Activated CD4-positive, alpha-beta memory T cell treated with anti-CD3 and anti-CD28 coated beads, Interleukin-2, amount 10 ng/mL, durations not matched to agents 7 days and 5 days (primary cell): ENCODE data around the gene PPDPF. TPM values are rescaled to one million over a fixed set of nuclear protein-coding genes. Genes with fewer than 3 reads are reported as not detected.

Experiments
- CTCF ChIA-PET: fragments of 350-600 bp; sonication (Branson Sonifier 250); formaldehyde crosslinking; loops from one replicate; lab custom pipeline; 2021; ENCODE audit warnings: antibody characterized with exemption, inconsistent platforms; lab: Charles Lee
- POLR2A ChIA-PET: fragments of 350-600 bp; sonication (Branson Sonifier 250); formaldehyde crosslinking; loops from one replicate; lab custom pipeline; 2021; ENCODE audit warnings: antibody characterized with exemption; lab: Charles Lee
- DNase-seq: peaks from one replicate; pipeline ENCODE4 v3.0.0-alpha.2; 2020
- H3K27ac Mint-ChIP-seq: one replicate; pipeline ENCODE4 v1.8.0; 2021; ENCODE audit warnings: mild to moderate bottlenecking, mixed read lengths
- H3K27me3 Mint-ChIP-seq: one replicate; pipeline ENCODE4 v1.8.0; 2021; ENCODE audit warnings: mixed read lengths
- H3K36me3 Mint-ChIP-seq: one replicate; pipeline ENCODE4 v1.8.0; 2021; ENCODE audit warnings: low read depth, mixed read lengths
- H3K4me1 Mint-ChIP-seq: one replicate; pipeline ENCODE4 v1.8.0; 2021; ENCODE audit warnings: mixed read lengths
- H3K4me3 Mint-ChIP-seq: one replicate; pipeline ENCODE4 v1.8.0; 2021; ENCODE audit warnings: mild to moderate bottlenecking, mixed read lengths
- H3K9me3 Mint-ChIP-seq: one replicate; pipeline ENCODE4 v1.8.0; 2021; ENCODE audit warnings: mixed read lengths
- total RNA-seq, 2 experiments: library from RNA; stranded (reverse); gene quantifications; one replicate each; pipeline ENCODE4 v1.2.3, GENCODE V29; 2021

PPDPF gene
- total RNA-seq, 2 experiments from 2014 or later = 228 to 232 TPM

DNA sequence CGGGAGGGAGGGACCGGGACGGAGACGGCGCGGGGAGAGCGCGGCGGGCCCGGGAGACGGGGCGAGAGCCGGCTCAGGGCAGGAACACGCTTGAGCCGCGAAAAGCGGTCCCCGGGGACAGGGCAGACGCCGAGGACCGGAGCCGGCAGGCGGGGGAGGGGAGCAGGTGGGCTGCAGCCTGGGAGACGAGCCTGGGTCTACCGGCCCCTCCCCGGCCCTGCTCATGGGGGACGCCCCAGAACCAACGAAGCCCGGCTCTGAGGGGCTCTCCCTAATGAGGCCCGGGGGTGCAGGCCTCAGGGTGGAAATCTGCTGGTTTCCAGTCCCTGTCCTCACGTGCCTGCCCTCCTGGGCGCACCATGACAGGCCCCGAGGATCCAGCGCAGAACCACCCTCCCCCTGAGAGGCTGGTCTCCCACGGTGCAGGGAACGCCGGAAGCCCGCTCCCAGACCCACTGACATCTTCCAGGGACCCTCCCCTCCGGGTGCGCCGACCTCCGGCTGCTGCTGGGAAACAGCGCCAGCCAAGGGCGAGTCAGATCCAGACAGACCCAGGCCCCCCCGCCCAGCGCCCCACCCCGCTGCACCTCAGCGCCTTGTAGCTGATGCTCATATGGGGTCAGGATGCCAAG, 21.1 kb upstream of the PPDPF start:
- Mint-ChIP-seq H3K4me1 (peaks cover 2% of the 10 kb centered on the region), H3K4me3 (no peak overlapping the region), H3K27me3 (peaks cover 27% of the 10 kb centered on the region), H3K36me3 (no peaks in the 10 kb centered on the region), H3K27ac (no peak overlapping the region), H3K9me3 (no peaks in the 10 kb centered on the region)
- DNase-seq = no peak
- POLR2A ChIA-PET = no interaction called here
- CTCF ChIA-PET = no interaction called here

DNA sequence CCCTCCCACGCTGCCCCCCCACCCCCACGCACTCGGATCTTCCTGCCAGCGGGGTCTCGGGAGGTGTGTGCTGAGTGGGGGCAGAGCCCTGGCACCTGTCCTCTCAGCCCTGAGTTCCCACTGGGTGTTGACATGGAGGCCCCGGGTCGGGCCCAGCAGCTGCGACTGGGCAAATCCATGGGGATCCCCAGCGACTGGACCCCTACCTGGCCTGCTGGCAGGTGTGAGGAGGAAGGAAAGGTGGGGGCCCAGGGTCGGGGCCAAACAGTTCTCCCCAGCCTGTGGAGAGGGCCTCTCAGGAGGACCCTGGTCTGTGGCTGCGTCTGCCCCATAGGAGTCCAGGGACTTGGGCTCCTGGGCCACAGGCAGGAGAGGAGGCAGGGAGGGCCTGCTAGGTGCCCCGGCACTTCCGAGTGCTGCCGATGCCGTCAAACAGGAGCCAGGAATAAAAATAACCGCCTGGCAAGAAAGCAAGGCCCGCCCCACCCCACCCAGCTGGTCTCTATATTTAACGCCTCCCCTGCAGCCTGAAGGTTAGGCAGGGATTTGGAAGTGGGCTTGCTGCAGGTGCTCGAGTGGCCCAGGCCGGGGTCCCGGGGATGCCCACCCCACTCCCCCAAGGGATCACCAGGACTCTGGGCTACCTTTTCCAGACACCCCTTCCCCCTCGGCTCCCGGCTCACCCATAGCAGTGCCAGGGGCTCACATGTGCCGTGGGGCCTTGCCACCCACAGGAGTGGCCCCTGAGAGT, 20.2 kb upstream of the PPDPF start:
- Mint-ChIP-seq H3K4me3 (no peak overlapping the region), H3K9me3 (no peaks in the 10 kb centered on the region)
- POLR2A ChIA-PET = no interaction called here

DNA sequence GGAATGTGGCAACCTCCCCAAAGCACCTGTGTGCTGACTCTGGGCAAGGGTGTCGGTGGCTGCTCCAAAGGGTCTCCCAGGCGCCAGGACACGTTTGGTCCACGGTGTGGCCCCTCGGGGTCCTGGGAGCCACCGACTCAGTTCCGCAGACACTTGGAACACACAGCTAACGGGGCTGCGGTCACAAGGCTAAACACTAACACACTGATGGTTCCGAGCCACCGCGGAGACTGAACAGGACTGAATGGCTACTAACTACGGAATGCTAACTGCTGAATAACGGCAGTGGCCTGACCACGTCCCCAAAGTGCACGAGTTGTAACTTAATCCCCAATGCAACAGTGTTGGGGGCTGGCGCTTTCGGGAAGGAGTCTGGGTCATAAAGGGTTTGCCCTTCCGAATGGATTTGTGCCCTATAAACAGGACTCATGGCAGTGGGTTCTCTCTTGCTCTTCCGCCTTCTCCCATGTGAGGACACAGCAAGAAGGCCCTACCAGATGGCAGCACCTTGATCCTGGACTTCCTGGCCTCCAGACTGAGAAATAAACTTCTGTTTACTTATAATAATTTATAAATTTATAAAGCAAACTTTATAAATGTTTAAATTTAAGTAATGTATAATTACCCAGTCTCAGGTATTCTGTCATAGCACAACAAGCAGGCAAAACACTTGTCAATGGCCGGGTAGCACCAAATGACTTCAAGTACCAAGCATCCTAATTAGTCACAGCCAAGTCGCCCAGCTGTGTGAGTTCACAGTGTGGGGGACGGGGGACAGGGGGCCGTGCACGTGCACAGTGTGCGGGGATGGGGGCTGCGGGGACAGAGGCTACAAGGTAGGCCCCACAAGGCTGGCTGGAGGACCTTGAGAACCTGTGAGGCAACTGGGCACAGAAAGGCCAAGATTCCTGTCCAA, 19.4 kb upstream of the PPDPF start:
- ChIA-PET CTCF (no interaction called here), POLR2A (no interaction called here)
- DNase-seq = no peak
- Mint-ChIP-seq H3K27ac (no peak overlapping the region), H3K27me3 (peaks cover 33% of the 10 kb centered on the region), H3K4me3 (no peak overlapping the region), H3K4me1 (peaks cover 1% of the 10 kb centered on the region), H3K9me3 (no peaks in the 10 kb centered on the region), H3K36me3 (no peaks in the 10 kb centered on the region)

More for the DNA sequence above, 20.2 kb upstream of the PPDPF start:
- CTCF ChIA-PET = no interaction called here
- no peak overlapping the region for H3K27ac Mint-ChIP-seq
- peaks cover 34% of the 10 kb centered on the region for H3K27me3 Mint-ChIP-seq
- H3K36me3 Mint-ChIP-seq = no peaks in the 10 kb centered on the region
- no peak for DNase-seq
- H3K4me1 Mint-ChIP-seq = peaks cover 2% of the 10 kb centered on the region

- Mint-ChIP-seq H3K36me3 (no peaks in the 10 kb centered on the region), H3K27ac (no peak overlapping the region), H3K4me1 (peaks cover 3% of the 10 kb centered on the region), H3K9me3 (no peaks in the 10 kb centered on the region), H3K27me3 (peaks cover 29% of the 10 kb centered on the region), H3K4me3 (no peak overlapping the region)
- ChIA-PET CTCF (no interaction called here), POLR2A (no interaction called here)
- DNase-seq = no peak
These were observed 18.5 kb upstream of the PPDPF start for GRCh38 chr20:63501818-63502670.

- Mint-ChIP-seq H3K27ac (no peak overlapping the region), H3K27me3 (peaks cover 24% of the 10 kb centered on the region), H3K4me3 (no peak overlapping the region), H3K36me3 (no peaks in the 10 kb centered on the region), H3K4me1 (peaks cover 7% of the 10 kb centered on the region), H3K9me3 (no peaks in the 10 kb centered on the region)
- ChIA-PET CTCF (no interaction called here), POLR2A (no interaction called here)
- DNase-seq = no peak
These were observed 17.8 kb upstream of the PPDPF start for GRCh38 chr20:63502671-63503172.

DNA sequence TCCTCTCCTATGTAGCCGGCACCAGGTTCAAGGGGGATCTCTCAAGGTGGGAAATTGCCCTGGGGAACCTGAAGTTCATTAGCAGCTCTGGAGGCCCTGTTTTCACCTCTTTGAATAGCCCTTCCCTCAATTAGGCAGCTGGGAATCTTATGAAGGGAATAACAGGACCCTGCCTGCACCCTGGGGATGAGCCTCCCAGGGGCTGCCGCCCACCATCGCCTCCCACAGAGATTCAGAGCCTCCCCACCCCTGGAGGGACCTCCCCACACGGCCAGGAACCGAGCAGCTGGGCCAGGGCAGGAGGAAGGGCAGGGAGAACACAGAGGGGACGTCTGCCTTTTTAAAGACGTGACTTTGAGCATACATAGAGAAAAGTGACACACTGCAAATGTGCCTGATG, 17.0 kb upstream of the PPDPF start:
- H3K27ac Mint-ChIP-seq = no peak overlapping the region
- no peak overlapping the region for H3K4me3 Mint-ChIP-seq
- H3K36me3 Mint-ChIP-seq = no peaks in the 10 kb centered on the region
- ChIA-PET POLR2A (no interaction called here), CTCF (interaction anchor here (1.1 kb wide), 1 partner anchor 34 kb away, joined by 3 read pairs; the partner anchor contains the start of gene PTK6)
- peaks cover 26% of the 10 kb centered on the region for H3K27me3 Mint-ChIP-seq
- H3K9me3 Mint-ChIP-seq = no peaks in the 10 kb centered on the region
- peaks cover 15% of the 10 kb centered on the region for H3K4me1 Mint-ChIP-seq
- DNase-seq = no peak

DNA sequence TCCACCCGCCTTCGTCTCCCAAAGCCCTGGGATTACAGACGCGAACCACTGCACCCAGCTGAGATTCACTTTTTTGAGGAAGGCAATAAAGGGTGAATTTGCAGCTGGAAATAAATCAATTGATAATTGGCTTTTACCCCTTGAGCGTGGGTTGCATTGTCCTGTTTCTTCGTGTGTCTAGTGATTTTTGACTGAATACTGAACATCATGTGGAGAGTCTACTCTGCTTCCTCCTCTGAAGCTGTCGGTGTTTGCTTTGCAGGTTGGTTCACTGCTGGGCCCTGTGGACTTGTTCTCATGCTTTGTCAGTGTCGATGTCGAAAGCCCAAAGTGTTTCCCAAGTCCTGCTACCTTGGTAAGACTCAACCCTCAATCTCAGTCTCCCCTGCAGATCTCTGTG, 15.9 kb upstream of the PPDPF start:
- Mint-ChIP-seq H3K27me3 (peaks cover 33% of the 10 kb centered on the region), H3K4me3 (no peak overlapping the region), H3K36me3 (no peaks in the 10 kb centered on the region), H3K9me3 (no peaks in the 10 kb centered on the region), H3K27ac (no peak overlapping the region), H3K4me1 (peaks cover 15% of the 10 kb centered on the region)
- CTCF ChIA-PET = interaction anchor here (1.1 to 1.6 kb wide), 2 partner anchors 8 to 33 kb away, joined by 3 to 6 read pairs; partner anchors contain the start of gene PTK6
- POLR2A ChIA-PET = interaction anchor here (1.9 kb wide), 1 partner anchor 16 kb away, joined by 5 read pairs; the partner anchor contains the start of gene PPDPF
- DNase-seq = no peak

DNA sequence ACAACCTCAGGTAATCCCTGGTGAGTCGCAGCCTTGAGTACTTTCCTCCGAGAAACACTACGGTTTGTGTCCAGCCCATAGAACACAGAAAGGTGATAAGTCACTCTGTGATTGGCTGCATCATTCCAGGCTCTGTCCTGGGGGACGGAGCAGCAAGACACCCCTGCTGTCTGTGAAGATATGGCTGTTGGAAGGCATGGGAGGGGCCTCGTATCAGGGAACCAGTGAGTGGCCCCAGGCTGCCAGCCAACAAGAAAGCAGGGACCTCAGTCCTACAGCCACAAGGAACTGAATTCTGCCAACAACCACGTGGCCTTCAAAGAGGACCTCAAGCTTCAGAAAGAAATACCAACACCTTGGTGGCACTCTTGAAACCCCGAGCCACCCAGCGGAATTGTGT, 15.3 kb upstream of the PPDPF start:
- CTCF ChIA-PET = interaction anchor here (1.6 kb wide), 1 partner anchor 9 kb away, joined by 6 read pairs; no protein-coding TSS in a partner anchor
- Mint-ChIP-seq H3K27me3 (peaks cover 38% of the 10 kb centered on the region), H3K4me3 (no peak overlapping the region), H3K36me3 (no peaks in the 10 kb centered on the region), H3K9me3 (no peaks in the 10 kb centered on the region), H3K4me1 (peaks cover 15% of the 10 kb centered on the region), H3K27ac (no peak overlapping the region)
- no peak for DNase-seq
- POLR2A ChIA-PET = interaction anchor here (1.9 kb wide), 1 partner anchor 15 kb away, joined by 5 read pairs; the partner anchor contains the start of gene PPDPF

- H3K27ac Mint-ChIP-seq = no peak overlapping the region
- peaks cover 15% of the 10 kb centered on the region for H3K4me1 Mint-ChIP-seq
- no peak for DNase-seq
- no peak overlapping the region for H3K4me3 Mint-ChIP-seq
- POLR2A ChIA-PET = interaction anchor here (1.9 kb wide), 1 partner anchor 15 kb away, joined by 5 read pairs; the partner anchor contains the start of gene PPDPF
- no peaks in the 10 kb centered on the region for H3K9me3 Mint-ChIP-seq
- peaks cover 39% of the 10 kb centered on the region for H3K27me3 Mint-ChIP-seq
- CTCF ChIA-PET = interaction anchor here (1.6 kb wide), 1 partner anchor 9 kb away, joined by 6 read pairs; no protein-coding TSS in a partner anchor
- no peaks in the 10 kb centered on the region for H3K36me3 Mint-ChIP-seq
These were observed 14.8 kb upstream of the PPDPF start for GRCh38 chr20:63505723-63506122.

DNA sequence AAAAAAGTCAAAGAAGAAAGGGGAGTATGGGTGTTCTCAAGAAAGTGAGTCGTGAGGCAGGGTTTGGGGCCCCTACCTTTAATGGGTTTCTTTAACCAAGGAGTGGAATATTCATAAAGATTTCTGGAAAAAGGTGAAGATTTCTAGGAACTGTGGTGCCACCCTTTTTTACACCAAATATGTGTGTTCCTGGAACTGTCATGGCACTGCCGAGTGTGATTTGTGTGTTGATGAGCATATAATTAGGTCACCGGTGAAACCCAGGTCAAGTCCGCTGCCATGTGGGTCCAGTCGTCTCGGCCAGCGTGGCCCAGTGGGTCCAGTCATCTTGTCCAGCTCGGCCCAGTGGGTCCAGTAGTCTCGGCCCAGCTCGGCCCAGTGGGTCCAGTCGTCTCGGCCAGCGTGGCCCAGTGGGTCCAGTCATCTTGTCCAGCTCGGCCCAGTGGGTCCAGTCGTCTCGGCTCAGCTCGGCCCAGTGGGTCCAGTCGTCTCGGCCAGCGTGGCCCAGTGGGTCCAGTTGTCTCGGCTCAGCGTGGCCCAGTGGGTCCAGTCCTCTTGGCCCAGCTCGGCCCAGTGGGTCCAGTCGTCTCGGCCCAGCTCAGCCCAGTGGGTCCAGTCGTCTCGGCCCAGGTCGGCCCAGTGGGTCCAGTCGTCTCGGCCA, 13.4 kb upstream of the PPDPF start:
- Mint-ChIP-seq H3K4me1 (peaks cover 15% of the 10 kb centered on the region), H3K36me3 (no peaks in the 10 kb centered on the region), H3K9me3 (no peaks in the 10 kb centered on the region), H3K27me3 (peaks cover 41% of the 10 kb centered on the region), H3K27ac (no peak overlapping the region), H3K4me3 (no peak overlapping the region)
- no peak for DNase-seq
- ChIA-PET CTCF (interaction anchor here (1.5 kb wide), 1 partner anchor 10 kb away, joined by 4 read pairs; no protein-coding TSS in a partner anchor), POLR2A (interaction anchor here (1.8 kb wide), 1 partner anchor 13 kb away, joined by 8 read pairs; the partner anchor contains the start of gene PPDPF)

- no peaks in the 10 kb centered on the region for H3K9me3 Mint-ChIP-seq
- peaks cover 47% of the 10 kb centered on the region for H3K27me3 Mint-ChIP-seq
- no peak overlapping the region for H3K27ac Mint-ChIP-seq
- ChIA-PET CTCF (interaction anchor here (0.7 to 1.5 kb wide), 2 partner anchors 11 to 74 kb away, joined by 3 to 4 read pairs; no protein-coding TSS in a partner anchor), POLR2A (interaction anchor here (0.9 to 1.8 kb wide), 2 partner anchors 12 to 16 kb away, joined by 3 to 8 read pairs; partner anchors contain the start of gene PPDPF)
- DNase-seq = no peak
- H3K4me3 Mint-ChIP-seq = no peak overlapping the region
- no peaks in the 10 kb centered on the region for H3K36me3 Mint-ChIP-seq
- peaks cover 15% of the 10 kb centered on the region for H3K4me1 Mint-ChIP-seq
These were observed 12.3 kb upstream of the PPDPF start for GRCh38 chr20:63508072-63508768.
